Activated CD4-positive, alpha-beta memory T cell treated with anti-CD3 and anti-CD28 coated beads, Interleukin-2, amount 10 ng/mL, durations not matched to agents 7 days and 5 days (primary cell): Measurements from ENCODE around the gene NSUN4. TPM values are rescaled to one million over a fixed set of nuclear protein-coding genes. Genes with fewer than 3 reads are reported as not detected.

Source experiments
- CTCF ChIA-PET: fragments of 350-600 bp; sonication (Branson Sonifier 250); formaldehyde crosslinking; loops from one replicate; lab custom pipeline; 2021; ENCODE audit warnings: antibody characterized with exemption, inconsistent platforms; lab: Charles Lee
- POLR2A ChIA-PET: fragments of 350-600 bp; sonication (Branson Sonifier 250); formaldehyde crosslinking; loops from one replicate; lab custom pipeline; 2021; ENCODE audit warnings: antibody characterized with exemption; lab: Charles Lee
- DNase-seq: peaks from one replicate; pipeline ENCODE4 v3.0.0-alpha.2; 2020
- H3K27ac Mint-ChIP-seq: one replicate; pipeline ENCODE4 v1.8.0; 2021; ENCODE audit warnings: mild to moderate bottlenecking, mixed read lengths
- H3K27me3 Mint-ChIP-seq: one replicate; pipeline ENCODE4 v1.8.0; 2021; ENCODE audit warnings: mixed read lengths
- H3K36me3 Mint-ChIP-seq: one replicate; pipeline ENCODE4 v1.8.0; 2021; ENCODE audit warnings: low read depth, mixed read lengths
- H3K4me1 Mint-ChIP-seq: one replicate; pipeline ENCODE4 v1.8.0; 2021; ENCODE audit warnings: mixed read lengths
- H3K4me3 Mint-ChIP-seq: one replicate; pipeline ENCODE4 v1.8.0; 2021; ENCODE audit warnings: mild to moderate bottlenecking, mixed read lengths
- H3K9me3 Mint-ChIP-seq: one replicate; pipeline ENCODE4 v1.8.0; 2021; ENCODE audit warnings: mixed read lengths
- total RNA-seq, 2 experiments: library from RNA; stranded (reverse); gene quantifications; one replicate each; pipeline ENCODE4 v1.2.3, GENCODE V29; 2021

The NSUN4 gene
- total RNA-seq, 2 experiments from 2014 or later = 21.0 to 21.4 TPM

DNA sequence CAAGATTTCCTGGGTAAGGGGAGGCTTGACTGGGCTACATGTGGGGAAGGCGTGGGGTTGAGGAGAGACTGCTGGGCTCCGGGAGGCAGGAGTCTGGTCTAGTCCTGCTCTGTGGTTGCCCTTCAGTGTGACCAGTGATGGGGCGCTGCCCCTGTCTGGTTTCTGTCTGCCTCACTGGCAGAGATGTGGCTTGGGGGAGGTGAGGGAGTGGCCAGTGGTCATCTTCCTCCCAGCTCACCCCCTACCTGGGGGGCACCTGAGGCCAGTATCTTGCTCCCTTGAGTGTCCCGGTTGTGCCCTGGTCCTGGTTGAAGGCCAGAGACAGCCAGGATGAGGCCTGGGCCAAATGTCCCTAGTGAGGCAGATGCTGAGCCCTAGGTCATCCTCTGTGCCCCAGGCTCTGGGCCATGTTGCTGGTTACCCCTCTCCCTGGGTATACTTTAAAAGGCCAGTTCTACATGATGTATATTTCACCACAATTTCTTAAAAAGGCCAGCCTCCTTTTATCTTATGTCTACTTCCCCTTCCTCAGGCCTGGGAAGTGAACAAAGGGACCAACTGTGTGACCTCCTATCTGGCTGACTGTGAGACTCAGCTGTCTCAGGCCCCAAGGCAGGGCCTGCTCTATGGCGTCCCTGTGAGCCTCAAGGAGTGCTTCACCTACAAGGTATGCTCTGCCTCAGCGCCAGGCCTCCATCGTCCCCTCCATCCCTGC, 64.0 kb downstream of the NSUN4 start:
- Mint-ChIP-seq H3K27ac (no peak overlapping the region), H3K4me1 (peaks cover 9% of the 10 kb centered on the region), H3K4me3 (no peak overlapping the region), H3K9me3 (no peaks in the 10 kb centered on the region), H3K27me3 (peaks cover 2% of the 10 kb centered on the region), H3K36me3 (no peaks in the 10 kb centered on the region)
- ChIA-PET CTCF (interaction anchor here (0.6 to 1.5 kb wide), 2 partner anchors 28 to 39 kb away, joined by 3 read pairs; no protein-coding TSS in a partner anchor), POLR2A (no interaction called here)
- no peak for DNase-seq

DNA sequence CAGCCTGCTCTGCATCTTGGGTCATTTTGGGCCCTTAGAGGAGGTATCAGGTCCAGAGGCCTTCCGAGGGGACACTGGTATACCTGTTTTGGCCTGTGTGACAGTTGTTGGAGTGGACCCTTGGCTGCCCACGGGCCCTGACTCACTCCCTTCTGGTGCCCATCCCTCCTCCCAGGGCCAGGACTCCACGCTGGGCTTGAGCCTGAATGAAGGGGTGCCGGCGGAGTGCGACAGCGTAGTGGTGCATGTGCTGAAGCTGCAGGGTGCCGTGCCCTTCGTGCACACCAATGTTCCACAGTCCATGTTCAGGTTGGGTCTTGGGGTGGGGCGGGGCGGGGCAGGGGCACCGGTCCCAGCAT, 64.6 kb downstream of the NSUN4 start:
- DNase-seq = no peak
- peaks cover under 1% of the 10 kb centered on the region for H3K27me3 Mint-ChIP-seq
- H3K36me3 Mint-ChIP-seq = no peaks in the 10 kb centered on the region
- no peaks in the 10 kb centered on the region for H3K9me3 Mint-ChIP-seq
- POLR2A ChIA-PET = no interaction called here
- no peak overlapping the region for H3K27ac Mint-ChIP-seq
- H3K4me3 Mint-ChIP-seq = no peak overlapping the region
- CTCF ChIA-PET = interaction anchor here (0.6 kb wide), 1 partner anchor 38 kb away, joined by 3 read pairs; no protein-coding TSS in a partner anchor
- peaks cover 9% of the 10 kb centered on the region for H3K4me1 Mint-ChIP-seq

- H3K4me1 Mint-ChIP-seq = peaks cover 9% of the 10 kb centered on the region
Measured at GRCh38 chr1:46405724-46406123, 65.1 kb downstream of the NSUN4 start.

DNA sequence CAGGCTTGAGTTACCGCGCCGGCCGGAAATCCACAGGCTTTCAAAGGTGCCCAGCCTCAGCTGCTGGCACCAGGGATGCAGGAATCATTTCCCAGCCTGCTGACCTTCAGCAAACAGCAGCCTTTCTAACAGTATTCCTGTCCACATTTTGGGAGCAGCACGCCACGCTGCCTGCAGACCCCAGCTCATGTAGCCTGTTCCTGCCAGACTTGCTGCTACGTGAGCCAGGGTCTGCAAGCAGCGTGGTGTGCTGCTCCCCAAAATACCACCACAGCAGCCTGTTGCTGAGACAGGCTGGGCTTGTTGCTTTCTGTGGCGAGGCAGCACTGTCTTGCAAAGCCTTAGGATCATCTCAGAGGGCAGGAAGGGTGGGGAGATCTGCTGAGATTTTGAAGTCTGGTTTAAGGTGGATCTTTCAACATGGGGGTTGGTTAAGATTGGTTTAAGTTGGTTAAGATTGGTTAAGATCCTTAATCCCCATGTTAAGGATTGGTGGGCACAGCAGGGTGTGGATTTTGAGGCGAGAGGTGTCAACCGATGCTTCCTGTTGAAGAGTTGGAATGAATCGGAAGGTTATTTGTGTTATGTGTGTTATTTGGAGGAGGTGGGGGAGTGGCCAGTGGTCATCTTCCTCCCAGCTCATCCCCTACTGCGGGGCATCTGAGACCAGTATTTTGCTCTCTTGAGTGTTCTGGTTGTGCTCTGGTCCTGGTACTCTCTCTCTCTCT, 66.4 kb downstream of the NSUN4 start:
- Mint-ChIP-seq H3K9me3 (no peaks in the 10 kb centered on the region), H3K36me3 (no peaks in the 10 kb centered on the region), H3K4me1 (peaks cover 9% of the 10 kb centered on the region), H3K27me3 (no peaks in the 10 kb centered on the region), H3K27ac (no peak overlapping the region), H3K4me3 (no peak overlapping the region)
- DNase-seq = no peak
- ChIA-PET CTCF (interaction anchor here (0.6 to 1.5 kb wide), 18 partner anchors 7 to 344 kb away, joined by 3 to 9 read pairs (median 3); no protein-coding TSS in a partner anchor), POLR2A (no interaction called here)

More at GRCh38 chr1:46405724-46406123, 65.1 kb downstream of the NSUN4 start:
- Mint-ChIP-seq H3K4me3 (no peak overlapping the region), H3K27me3 (no peaks in the 10 kb centered on the region), H3K36me3 (no peaks in the 10 kb centered on the region), H3K9me3 (no peaks in the 10 kb centered on the region), H3K27ac (no peak overlapping the region)
- CTCF ChIA-PET = interaction anchor here (1.5 kb wide), 1 partner anchor 9 kb away, joined by 6 read pairs; no protein-coding TSS in a partner anchor
- POLR2A ChIA-PET = no interaction called here
- DNase-seq = no peak

- H3K27me3 Mint-ChIP-seq = no peaks in the 10 kb centered on the region
- POLR2A ChIA-PET = no interaction called here
- H3K36me3 Mint-ChIP-seq = no peaks in the 10 kb centered on the region
Measured at GRCh38 chr1:46407636-46408035, 67.0 kb downstream of the NSUN4 start.

GRCh38 chr1:46408356-46409062, 67.9 kb downstream of the NSUN4 start:
- H3K27me3 Mint-ChIP-seq = no peaks in the 10 kb centered on the region
- DNase-seq = no peak
- no peak overlapping the region for H3K27ac Mint-ChIP-seq
- H3K36me3 Mint-ChIP-seq = no peaks in the 10 kb centered on the region
- H3K9me3 Mint-ChIP-seq = no peaks in the 10 kb centered on the region
- POLR2A ChIA-PET = no interaction called here
- H3K4me3 Mint-ChIP-seq = no peak overlapping the region
- CTCF ChIA-PET = interaction anchor here (0.9 to 2.8 kb wide), 5 partner anchors 10 to 39 kb away, joined by 3 to 7 read pairs (median 3); no protein-coding TSS in a partner anchor
- H3K4me1 Mint-ChIP-seq = peaks cover 16% of the 10 kb centered on the region

More at GRCh38 chr1:46407636-46408035, 67.0 kb downstream of the NSUN4 start:
- Mint-ChIP-seq H3K4me3 (no peak overlapping the region), H3K9me3 (no peaks in the 10 kb centered on the region), H3K27ac (no peak overlapping the region), H3K4me1 (peaks cover 11% of the 10 kb centered on the region)
- no peak for DNase-seq
- CTCF ChIA-PET = interaction anchor here (0.9 to 2.8 kb wide), 3 partner anchors 24 to 40 kb away, joined by 3 to 7 read pairs (median 3); no protein-coding TSS in a partner anchor

DNA sequence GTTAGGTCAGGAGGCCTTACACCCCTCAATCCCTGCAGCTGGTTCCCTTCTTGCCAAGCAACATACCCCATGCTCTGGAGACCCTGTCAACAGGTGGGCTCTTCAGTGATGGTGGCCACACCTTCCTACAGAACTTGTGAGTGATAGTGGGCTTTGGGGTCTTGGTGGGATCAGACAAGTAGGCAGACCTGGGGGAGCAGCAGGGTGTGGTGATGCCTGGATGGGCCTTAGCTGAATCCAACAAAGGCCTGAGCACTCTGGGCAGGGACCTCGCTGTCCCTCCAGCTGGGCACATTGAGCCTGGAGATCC, 68.4 kb downstream of the NSUN4 start:
- peaks cover 21% of the 10 kb centered on the region for H3K4me1 Mint-ChIP-seq
- no peaks in the 10 kb centered on the region for H3K36me3 Mint-ChIP-seq
- H3K27ac Mint-ChIP-seq = no peak overlapping the region
- no peak overlapping the region for H3K4me3 Mint-ChIP-seq
- ChIA-PET POLR2A (no interaction called here), CTCF (interaction anchor here (0.9 to 2.8 kb wide), 4 partner anchors 9 to 38 kb away, joined by 3 to 7 read pairs (median 3); no protein-coding TSS in a partner anchor)
- H3K9me3 Mint-ChIP-seq = no peaks in the 10 kb centered on the region
- DNase-seq = no peak
- H3K27me3 Mint-ChIP-seq = no peaks in the 10 kb centered on the region

- Mint-ChIP-seq H3K9me3 (no peaks in the 10 kb centered on the region), H3K27me3 (no peaks in the 10 kb centered on the region), H3K36me3 (no peaks in the 10 kb centered on the region), H3K27ac (no peak overlapping the region), H3K4me1 (peaks cover 28% of the 10 kb centered on the region), H3K4me3 (no peak overlapping the region)
- DNase-seq = no peak
- POLR2A ChIA-PET = interaction anchor here (0.9 kb wide), 1 partner anchor 12 kb away, joined by 3 read pairs; no protein-coding TSS in a partner anchor
- CTCF ChIA-PET = interaction anchor here (1.1 to 2.8 kb wide), 3 partner anchors 11 to 37 kb away, joined by 3 to 7 read pairs (median 4); no protein-coding TSS in a partner anchor
Measured at GRCh38 chr1:46410156-46411009, 69.8 kb downstream of the NSUN4 start.

- H3K9me3 Mint-ChIP-seq = no peaks in the 10 kb centered on the region
- no peak for DNase-seq
- no peaks in the 10 kb centered on the region for H3K27me3 Mint-ChIP-seq
- peaks cover 34% of the 10 kb centered on the region for H3K4me1 Mint-ChIP-seq
- ChIA-PET POLR2A (interaction anchor here (0.9 kb wide), 1 partner anchor 11 kb away, joined by 3 read pairs; no protein-coding TSS in a partner anchor), CTCF (interaction anchor here (0.7 to 1.3 kb wide), 2 partner anchors 11 to 456 kb away, joined by 3 to 4 read pairs; no protein-coding TSS in a partner anchor)
- H3K4me3 Mint-ChIP-seq = no peak overlapping the region
- H3K27ac Mint-ChIP-seq = no peak overlapping the region
- H3K36me3 Mint-ChIP-seq = no peaks in the 10 kb centered on the region
Measured at GRCh38 chr1:46411010-46411405, 70.4 kb downstream of the NSUN4 start.

Other genes with a start within 250 kb of the NSUN4 start
- gene PIK3R3, start 208.2 kb upstream of the NSUN4 start, total RNA-seq = 1 to 10 TPM; 5.0 to 5.2 TPM
- gene TSPAN1, start 165.7 kb upstream of the NSUN4 start, total RNA-seq = not detected
- gene P3R3URF, start 164.3 kb upstream of the NSUN4 start, total RNA-seq = not detected
- gene POMGNT1, start 142.4 kb upstream of the NSUN4 start, total RNA-seq = 10 to 100 TPM; 27.4 to 28.5 TPM
- gene LURAP1, start 137.5 kb upstream of the NSUN4 start, total RNA-seq = under 1 TPM; 0.15 to 0.20 TPM
- 10 to 100 TPM; 43.9 to 44.0 TPM for gene RAD54L, start 93.0 kb upstream of the NSUN4 start, total RNA-seq
- gene LRRC41, start 37.2 kb upstream of the NSUN4 start, total RNA-seq = 10 to 100 TPM; 40.3 to 41.7 TPM
- gene UQCRH, start 37.1 kb upstream of the NSUN4 start, total RNA-seq = 100 to 1,000 TPM; 266 to 274 TPM
- 1 to 10 TPM; 4.0 to 4.3 TPM for gene FAAH, start 53.5 kb downstream of the NSUN4 start, total RNA-seq
- gene DMBX1, start 149.0 kb downstream of the NSUN4 start, total RNA-seq = under 1 TPM; 0.30 to 0.38 TPM
- gene KNCN, start 210.8 kb downstream of the NSUN4 start, total RNA-seq = not detected